GM23248 (cell line): Measurements from ENCODE around the gene PDZRN4.

Source experiments
- EZH2 ChIP-seq: fragments of 200-600 bp; sonication (generic); IDR thresholded peaks from 2 replicates; pipeline ENCODE4 v1.6.1; 2018; ENCODE audit warnings: antibody characterized with exemption, mild to moderate bottlenecking; ENCODE audit not compliant: insufficient read depth, poor library complexity, severe bottlenecking
- EZH2phosphoT487 ChIP-seq: fragments of 200-600 bp; sonication (generic); IDR thresholded peaks from 2 replicates; pipeline ENCODE4 v1.6.1; 2018; ENCODE audit warnings: antibody characterized with exemption, moderate library complexity, mild to moderate bottlenecking, low read depth; ENCODE audit not compliant: insufficient read depth

GRCh38 chr12:41515953-41516352 lies 327.8 kb downstream of the PDZRN4 start:
- no peak for TF ChIP-seq EZH2
- no peak for TF ChIP-seq EZH2phosphoT487
